ENCODE results near the gene MORN1. TPM values are rescaled to one million over a fixed set of nuclear protein-coding genes. Genes with fewer than 3 reads are reported as not detected.

Gene MORN1
- total and polyA plus RNA-seq, 2 of the 4 experiments (the other 2 are of a cell fraction), result 3.0 to 4.2 TPM

GRCh38 chr1:2352341-2352896, 38.9 kb downstream of the MORN1 start:
- H3K36me3 ChIP-seq (ENCODE audit: control insufficient read depth, insufficient read depth, low read length), result no peaks in the 10 kb centered on the region
- no peak overlapping the region for H3K56ac ChIP-seq (ENCODE audit: extremely low read depth, insufficient read depth, low read length)
- no peak overlapping the region for H2AK9ac ChIP-seq (replicated peaks; ENCODE audit: low read depth, low read length, poor library complexity)
- H3K9me3 ChIP-seq (ENCODE audit: control insufficient read depth, insufficient read depth, low read length), result no peaks in the 10 kb centered on the region
- DNase-seq (no peak), ATAC-seq (ENCODE audit: low read depth) (no peak)
- H3K23ac ChIP-seq (ENCODE audit: low read depth, low read length), result no peak overlapping the region
- no peak overlapping the region for H2AFZ ChIP-seq (replicated peaks; ENCODE audit: low read length, poor library complexity)
- H3K4me3 ChIP-seq (ENCODE audit: insufficient read depth, low read depth, low read length), result no peak overlapping the region
- ChIA-PET POLR2A (ENCODE audit: unreplicated experiment) (no interaction called here), CTCF (no interaction called here)
- H3K14ac ChIP-seq (replicated peaks; ENCODE audit: low read depth, low read length), result no peak overlapping the region
- no peaks in the 10 kb centered on the region for H4K20me1 ChIP-seq (ENCODE audit: insufficient read depth, low read length)
- no peak overlapping the region for H4K8ac ChIP-seq (ENCODE audit: low read depth in 2 of 2, low read length in 2 of 2)
- H2BK15ac ChIP-seq (ENCODE audit: low read depth, low read length), result no peak overlapping the region
- no peak for TF ChIP-seq POLR2A (IDR thresholded peaks at IDR 0.05; ENCODE audit: low read depth, low read length)
- no peak for TF ChIP-seq MAFK (IDR thresholded peaks at IDR 0.05; ENCODE audit: low read depth, low read length)
- TF ChIP-seq FOS (IDR thresholded peaks at IDR 0.05; ENCODE audit: low read depth, low read length), result no peak
- no peak for TF ChIP-seq CHD1 (IDR thresholded peaks at IDR 0.05; ENCODE audit: low read depth, low read length)
- TF ChIP-seq BHLHE40 (IDR thresholded peaks at IDR 0.05; ENCODE audit: low read depth, low read length), result no peak
- TF ChIP-seq MAZ (IDR thresholded peaks at IDR 0.05; ENCODE audit: borderline replicate concordance, low read depth, low read length), result no peak
- no peak for TF ChIP-seq USF2 (IDR thresholded peaks at IDR 0.05; ENCODE audit: low read depth, low read length)
- no peak for TF ChIP-seq MXI1 (IDR thresholded peaks at IDR 0.05; ENCODE audit: borderline replicate concordance, low read depth, low read length)
- TF ChIP-seq CTCF (conservative IDR thresholded peaks at IDR 0.05; ENCODE audit: low read depth, low read length), result no peak
- no peak for TF ChIP-seq RFX5 (IDR thresholded peaks at IDR 0.05; ENCODE audit: low read depth, low read length)
- no peak for TF ChIP-seq CEBPB (IDR thresholded peaks at IDR 0.05; ENCODE audit: low read depth, low read length)
- no peak for TF ChIP-seq NFE2L2 (IDR thresholded peaks at IDR 0.05; ENCODE audit: low read depth, low read length)
- no peak for TF ChIP-seq RCOR1 (IDR thresholded peaks at IDR 0.05; ENCODE audit: insufficient replicate concordance, low read length)
- TF ChIP-seq ELK1 (IDR thresholded peaks at IDR 0.05; ENCODE audit: borderline replicate concordance, low read depth, low read length), result no peak
- TF ChIP-seq SMC3 (IDR thresholded peaks at IDR 0.05; ENCODE audit: low read depth, low read length), result no peak
- no peak overlapping the region for H2AK5ac ChIP-seq (ENCODE audit: low read depth, low read length)
- no peaks in the 10 kb centered on the region for H3K79me1 ChIP-seq (ENCODE audit: low read depth in 1 of 2, low read length in 2 of 2)
- intact Hi-C loops (cut with micrococcal nuclease) (no loop called here), in situ Hi-C loops (cut with MboI; ENCODE audit: low sequenced_read_pairs) (loop anchor here (25.0 kb wide), 1 partner anchor 390 kb away; no protein-coding TSS in a partner anchor), dilution Hi-C loops (cut with HindIII; ENCODE audit: low sequenced_read_pairs, unreplicated experiment) (no loop called here)
- no peak overlapping the region for H3K18ac ChIP-seq (ENCODE audit: low read depth, low read length)
- no peak overlapping the region for H4K91ac ChIP-seq (ENCODE audit: insufficient read depth, low read depth, low read length)
- 89% methylated on average over 10 of the region's 11 CpGs; no CpG with 5 or more reads in 1 of the 2 experiments for WGBS, 2 experiments (ENCODE audit: extremely low coverage in 2 of 2, insufficient read length in 1 of 2)
- H3K9ac ChIP-seq (ENCODE audit: low read depth, low read length), result no peak overlapping the region
- H3K4me2 ChIP-seq (ENCODE audit: low read depth, low read length), result no peak overlapping the region
- no peaks in the 10 kb centered on the region for H3K27me3 ChIP-seq (ENCODE audit: control insufficient read depth, insufficient read depth, low read length)
- no TSS peak for BruUV-seq (replicated peaks)
- no peak overlapping the region for H3K27ac ChIP-seq (ENCODE audit: insufficient read depth, low read length)
- no peaks in the 10 kb centered on the region for H3K4me1 ChIP-seq (ENCODE audit: control insufficient read depth, insufficient read depth, low read length)
- no peaks in the 10 kb centered on the region for H3K9me1 ChIP-seq (ENCODE audit: insufficient read depth, low read length)
- H2BK5ac ChIP-seq (ENCODE audit: low read depth, low read length, poor library complexity, severe bottlenecking), result no peak overlapping the region
- no peak overlapping the region for H2BK120ac ChIP-seq (ENCODE audit: low read depth, low read length)
- H2BK20ac ChIP-seq (ENCODE audit: low read depth, low read length), result no peak overlapping the region
- H4K5ac ChIP-seq (ENCODE audit: low read depth, low read length), result no peak overlapping the region
- no peak overlapping the region for H3K4ac ChIP-seq (ENCODE audit: low read depth, low read length)

Data from IMR-90 (cell line).